Body of pancreas (tissue), 4 donors: ENCODE data around the gene GLT6D1.

Experiments used
- CTCF ChIP-seq, 7 experiments: fragments of 450-650 bp in 4 of 7; fragments of 200-600 bp in 3 of 7; sonication (generic) in 3 of 7; IDR thresholded peaks; one replicate each; pipeline ENCODE4 v1.5.1; 2016 to 2019; ENCODE audit warnings: antibody characterized with exemption in 7 of 7
- POLR2A ChIP-seq, 3 donors: fragments of 450-650 bp; IDR thresholded peaks; one replicate each; pipeline ENCODE4 v1.6.1; 2016; ENCODE audit warnings: antibody characterized with exemption in 3 of 3, mild to moderate bottlenecking in 2 of 3

- TF ChIP-seq CTCF (IDR thresholded peaks at IDR 0.05), result no peak
- no peak for TF ChIP-seq POLR2A (IDR thresholded peaks at IDR 0.05)
Observed at GRCh38 chr9:135687216-135687615, 47.9 kb upstream of the GLT6D1 start.
